Endothelial cell of umbilical vein (primary cell): ENCODE results near the gene SNRNP35.

ENCODE experiments used
- CTCF ChIP-seq, 2 donors: IDR thresholded peaks; 1 replicate in 1 of 2; 2 replicates in 1 of 2; pipeline ENCODE4 v1.5.1; 2011; ENCODE audit warnings: low read length in 2 of 2, mild to moderate bottlenecking in 2 of 2, moderate library complexity in 2 of 2, control low read depth in 1 of 2, inconsistent platforms in 1 of 2, low read depth in 1 of 2; ENCODE audit not compliant: insufficient read depth in 1 of 2; ENCODE audit errors: extremely low read depth in 1 of 2
- EZH2 ChIP-seq: IDR thresholded peaks from 2 replicates; pipeline ENCODE4 v1.6.1; 2012; ENCODE audit warnings: borderline replicate concordance, low read depth, mild to moderate bottlenecking, moderate library complexity, low read length, inconsistent platforms; ENCODE audit not compliant: severe bottlenecking
- GATA2 ChIP-seq: IDR thresholded peaks from 2 replicates; pipeline ENCODE4 v1.7.0; 2011; ENCODE audit warnings: low read depth, mild to moderate bottlenecking, moderate library complexity, mixed read lengths, low read length; ENCODE audit not compliant: insufficient read length, insufficient read depth
- JUN ChIP-seq: IDR thresholded peaks from 2 replicates; pipeline ENCODE4 v1.6.1; 2011; ENCODE audit warnings: borderline replicate concordance, low read depth; ENCODE audit not compliant: insufficient read length, insufficient read depth
- MAX ChIP-seq: IDR thresholded peaks from 2 replicates; pipeline ENCODE4 v1.6.1; 2011; ENCODE audit not compliant: insufficient read depth, insufficient read length
- POLR2A ChIP-seq: IDR thresholded peaks from 2 replicates; pipeline ENCODE4 v1.6.1; 2012; ENCODE audit warnings: low read depth, mild to moderate bottlenecking, control low read depth, low read length
- POLR2AphosphoS5 ChIP-seq: IDR thresholded peaks from 2 replicates; pipeline ENCODE4 v1.6.1; 2012; ENCODE audit warnings: low read depth, mild to moderate bottlenecking, control low read depth, low read length, moderate library complexity; ENCODE audit not compliant: insufficient read depth

- TF ChIP-seq EZH2: no peak
- TF ChIP-seq MAX: no peak
- TF ChIP-seq CTCF (IDR thresholded peaks at IDR 0.05; ENCODE audit: extremely low read depth in 1 of 2, insufficient read depth in 1 of 2, low read depth in 1 of 2, low read length in 2 of 2): no peak
- no peak for TF ChIP-seq JUN
- TF ChIP-seq POLR2A: no peak
- TF ChIP-seq POLR2AphosphoS5: no peak
- TF ChIP-seq GATA2: no peak
These were observed 36.6 kb upstream of the SNRNP35 start for GRCh38 chr12:123421314-123421713.
